Measurements from ENCODE around the gene OR11H6. TPM values are rescaled to one million over a fixed set of nuclear protein-coding genes. Genes with fewer than 3 reads are reported as not detected.

OR11H6 gene
- total and polyA plus RNA-seq, 2 donors (not counting 3 experiments of a cell fraction or from before 2014, with no cell fraction given): not detected

- CTCF ChIA-PET: no interaction called here
- no peak for DNase-seq (ENCODE audit: low read depth, low spot score)
Measured at GRCh38 chr14:20184181-20184580, 39.3 kb upstream of the OR11H6 start.

More at GRCh38 chr14:20184181-20184580, 39.3 kb upstream of the OR11H6 start:
- H4K20me1 ChIP-seq (replicated peaks; ENCODE audit: control insufficient read depth, extremely low read depth, insufficient read depth, low read length): no peaks in the 10 kb centered on the region
- H3K27ac ChIP-seq (ENCODE audit: insufficient read depth, low read depth, low read length): no peak overlapping the region
- H3K79me2 ChIP-seq (ENCODE audit: control insufficient read depth, insufficient read depth, low read length): no peaks in the 10 kb centered on the region
- no peak overlapping the region for H3K4me3 ChIP-seq (replicated peaks in 1 of 3; ENCODE audit: insufficient read depth in 1 of 3, low read depth in 1 of 3, low read length in 3 of 3)
- H3K4me2 ChIP-seq (ENCODE audit: insufficient read depth, low read length): no peak overlapping the region
- H3K4me1 ChIP-seq (ENCODE audit: control insufficient read depth, extremely low read depth, insufficient read depth, low read length): no peaks in the 10 kb centered on the region
- H3K9me3 ChIP-seq (replicated peaks; ENCODE audit: control insufficient read depth, insufficient read depth, low read length): peaks cover 7% of the 10 kb centered on the region
- FAIRE-seq: no peak
- no peaks in the 10 kb centered on the region for H3K9me1 ChIP-seq (replicated peaks; ENCODE audit: control insufficient read depth, extremely low read depth, insufficient read depth, low read length)
- no peak overlapping the region for H3K9ac ChIP-seq (replicated peaks; ENCODE audit: extremely low read depth, insufficient read depth, low read length)
- intact Hi-C loops (cut with micrococcal nuclease) (no loop called here), dilution Hi-C loops (cut with MboI; ENCODE audit: extremely low pct_ligation_motif_present, low sequenced_read_pairs) (no loop called here)
- H3K27me3 ChIP-seq (ENCODE audit: control insufficient read depth in 2 of 2, insufficient read depth in 2 of 2, low read length in 2 of 2): no peaks in the 10 kb centered on the region
- POLR2A ChIA-PET: no interaction called here
- no peaks in the 10 kb centered on the region for H3K36me3 ChIP-seq (ENCODE audit: control insufficient read depth in 2 of 2, extremely low read depth in 1 of 2, insufficient read depth in 2 of 2, low read length in 2 of 2)
- no peak for TF ChIP-seq GATA2 (IDR thresholded peaks at IDR 0.05; ENCODE audit: insufficient read depth, insufficient read length, low read depth, low read length)
- no peak for TF ChIP-seq POLR2A (IDR thresholded peaks at IDR 0.05; ENCODE audit: low read depth, low read length)
- TF ChIP-seq POLR2AphosphoS5 (IDR thresholded peaks at IDR 0.05; ENCODE audit: insufficient read depth, low read depth, low read length): no peak
- no peak for TF ChIP-seq CTCF (IDR thresholded peaks at IDR 0.05; ENCODE audit: extremely low read depth in 1 of 2, insufficient read depth in 1 of 2, low read depth in 1 of 2, low read length in 2 of 2)
- no peak for TF ChIP-seq EZH2 (IDR thresholded peaks at IDR 0.05; ENCODE audit: borderline replicate concordance, low read depth, low read length, severe bottlenecking)
- no peak for TF ChIP-seq JUN (IDR thresholded peaks at IDR 0.05; ENCODE audit: borderline replicate concordance, insufficient read depth, insufficient read length, low read depth)
- no peak overlapping the region for H2AFZ ChIP-seq (ENCODE audit: low read depth, low read length)
- BruUV-seq (replicated peaks): no TSS peak
